GM18868 (cell line): Measurements from ENCODE around the gene GAS2L1.

Source experiments
- ATAC-seq: cut with Tn5 transposase; IDR thresholded peaks from one replicate; pipeline ENCODE4 v1.9.1; 2021; ENCODE audit warnings: mild to moderate bottlenecking, moderate library complexity; ENCODE audit not compliant: unreplicated experiment

GAS2L1 gene

GRCh38 chr22:29325785-29326315 lies 19.4 kb downstream of the GAS2L1 start:
- no peak for ATAC-seq

GRCh38 chr22:29326481-29326880 lies 20.0 kb downstream of the GAS2L1 start:
- ATAC-seq, result no peak

DNA sequence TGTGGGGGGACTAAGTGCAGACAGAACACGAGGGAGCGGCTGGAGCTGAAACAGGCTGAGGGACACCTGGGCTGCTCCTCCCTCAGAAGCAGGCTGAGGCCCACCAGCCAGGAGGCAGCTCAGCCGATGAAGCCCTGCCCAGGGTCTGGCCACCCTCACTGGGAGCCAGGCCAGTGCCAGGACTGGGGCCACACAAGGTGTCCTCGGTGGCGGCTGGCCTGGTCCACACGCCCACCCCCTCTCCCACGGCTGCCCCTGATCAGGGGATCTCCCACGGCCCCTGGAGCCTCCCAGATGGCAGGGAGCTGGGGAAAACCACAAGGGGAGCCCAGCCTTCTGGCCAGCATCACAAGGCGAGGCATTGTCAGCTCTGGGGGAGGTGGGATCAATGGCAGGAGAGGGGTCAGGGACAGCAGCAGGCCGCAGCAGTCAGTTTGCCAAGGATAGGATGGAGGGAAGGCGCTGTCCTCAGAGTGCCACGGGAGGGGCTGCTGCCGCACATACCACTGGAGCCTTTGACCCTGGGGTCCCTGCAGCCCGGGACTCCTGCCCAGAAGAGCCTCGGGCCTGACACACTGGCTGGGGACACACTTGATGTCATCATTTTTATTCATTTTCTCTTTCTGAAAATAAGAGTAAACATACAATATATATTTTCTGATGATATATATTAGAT lies 20.8 kb downstream of the GAS2L1 start:
- ATAC-seq, result no peak

GRCh38 chr22:29328055-29328454 lies 21.6 kb downstream of the GAS2L1 start:
- ATAC-seq, result no peak

DNA sequence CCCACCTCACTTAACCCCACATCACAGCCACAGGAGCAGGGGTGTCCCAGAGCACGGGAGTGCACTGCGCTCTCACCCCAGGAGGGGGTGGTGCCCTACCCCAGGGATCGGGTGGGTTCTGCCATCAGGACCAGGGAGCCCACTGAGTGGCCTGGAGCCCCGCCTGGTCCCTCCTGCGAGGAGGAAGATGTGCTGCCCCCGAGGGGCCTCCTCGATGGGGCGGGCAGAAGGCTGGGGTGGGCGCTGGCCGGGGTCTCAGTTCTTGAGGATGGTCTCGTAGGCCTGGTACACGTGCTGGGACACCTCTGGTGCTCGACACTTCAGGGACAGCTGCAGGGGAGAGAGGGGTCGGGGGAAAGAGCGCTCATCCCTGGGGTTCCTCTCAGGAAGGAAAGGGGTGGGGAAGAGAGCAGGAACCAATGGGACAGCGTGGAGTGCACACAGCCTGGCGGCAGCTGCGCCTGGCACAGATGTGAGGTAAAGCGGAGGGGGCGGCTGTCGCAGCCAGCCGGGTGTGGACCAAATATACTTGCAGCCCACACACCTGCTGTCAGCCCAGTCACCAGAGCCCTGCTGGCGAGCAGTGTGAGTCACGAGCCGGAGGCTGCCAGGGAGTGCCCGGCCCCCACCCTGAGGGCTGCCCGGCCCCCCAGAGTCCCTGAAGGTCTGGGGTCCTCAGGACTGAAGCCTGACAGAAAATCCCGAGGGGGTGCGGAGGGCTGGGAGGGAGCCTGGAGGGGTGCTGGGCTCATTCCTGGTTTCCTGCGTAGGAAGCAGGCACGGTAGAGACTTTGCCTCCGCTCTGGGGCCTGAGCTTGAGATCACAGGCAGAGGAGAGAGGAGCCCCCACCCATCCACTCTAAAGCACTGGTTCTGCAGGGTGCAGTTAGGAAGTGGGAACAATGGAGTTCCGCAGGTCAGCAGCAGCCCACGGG lies 22.4 kb downstream of the GAS2L1 start:
- no peak for ATAC-seq

GRCh38 chr22:29329581-29329980 lies 23.1 kb downstream of the GAS2L1 start:
- no peak for ATAC-seq

- no peak for ATAC-seq
Measured at GRCh38 chr22:29330291-29330690, 23.8 kb downstream of the GAS2L1 start.

DNA sequence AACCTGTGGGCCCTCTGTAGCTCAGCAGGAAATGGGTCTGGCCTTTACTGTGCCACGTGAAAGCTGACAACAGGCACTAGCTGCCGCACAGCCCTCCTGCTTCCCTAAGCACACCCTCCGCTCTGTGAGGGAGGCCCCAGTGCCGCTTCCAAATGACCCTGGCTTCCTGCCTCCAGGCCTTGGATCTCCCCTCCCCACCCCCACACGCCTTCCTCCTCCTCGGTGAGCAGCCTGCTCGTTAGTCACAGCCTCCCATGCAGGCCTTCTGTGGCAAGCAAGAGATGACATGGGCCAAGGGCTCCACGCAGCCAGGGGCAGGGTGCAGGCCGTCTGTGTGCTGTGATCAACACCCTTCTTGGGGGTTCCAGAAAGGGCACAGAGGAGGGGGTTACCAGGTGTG lies 24.3 kb downstream of the GAS2L1 start:
- no peak for ATAC-seq

DNA sequence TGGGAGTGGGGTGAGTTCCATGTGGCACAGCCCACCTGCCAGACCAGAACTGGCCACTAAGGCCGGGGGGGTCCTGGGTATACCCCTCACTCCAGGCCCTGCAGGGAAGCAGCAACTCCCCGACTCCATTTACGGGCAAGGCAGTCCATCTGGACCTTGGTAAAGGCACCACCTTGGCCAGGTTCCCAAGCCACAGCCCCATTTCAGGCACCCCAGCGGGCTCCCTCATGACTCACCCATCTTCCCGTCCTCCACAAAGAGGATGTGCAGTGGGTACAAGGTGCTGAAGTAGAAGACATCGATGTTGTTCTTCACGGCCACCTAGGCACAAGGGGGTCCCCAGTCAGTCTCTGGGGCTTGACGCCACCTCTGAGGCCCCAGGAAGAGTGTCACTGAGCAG lies 24.8 kb downstream of the GAS2L1 start:
- ATAC-seq, result no peak

GRCh38 chr22:29331658-29332300 lies 25.3 kb downstream of the GAS2L1 start:
- no peak for ATAC-seq

GRCh38 chr22:29332886-29333496 lies 26.5 kb downstream of the GAS2L1 start:
- ATAC-seq, result no peak

- no peak for ATAC-seq
Measured at GRCh38 chr22:29334148-29334547, 27.7 kb downstream of the GAS2L1 start.

DNA sequence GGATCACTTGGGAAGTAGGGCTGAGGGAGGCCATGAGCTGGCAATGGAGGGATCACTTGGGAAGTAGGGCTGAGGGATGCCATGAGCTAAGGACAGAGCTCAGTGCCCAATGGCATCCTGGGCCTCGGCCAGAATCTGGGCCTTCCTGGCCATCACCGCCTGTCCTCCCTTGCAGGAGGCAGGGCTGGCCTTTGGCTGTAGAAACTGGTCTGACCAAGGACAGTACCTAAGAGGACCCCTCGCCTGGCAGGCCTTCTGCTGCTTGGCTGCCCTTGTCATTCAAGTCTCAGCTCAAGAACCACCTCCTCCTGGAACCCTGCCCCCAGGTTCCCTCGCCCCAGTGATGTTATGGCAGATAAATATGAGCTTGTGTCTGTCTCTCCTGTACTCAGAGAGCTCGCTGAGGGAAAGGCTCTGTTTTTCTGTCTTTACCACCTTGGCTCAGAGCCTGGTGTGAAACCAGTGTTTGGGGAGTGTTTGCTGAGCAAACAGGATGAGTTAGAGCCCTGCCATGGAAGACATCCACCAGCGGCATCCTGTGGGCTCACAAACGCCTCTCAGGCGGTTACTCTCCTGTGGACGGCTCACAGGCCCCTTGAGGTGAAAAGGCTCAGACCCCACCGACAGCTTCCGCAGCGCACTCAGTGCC lies 28.4 kb downstream of the GAS2L1 start:
- no peak for ATAC-seq

DNA sequence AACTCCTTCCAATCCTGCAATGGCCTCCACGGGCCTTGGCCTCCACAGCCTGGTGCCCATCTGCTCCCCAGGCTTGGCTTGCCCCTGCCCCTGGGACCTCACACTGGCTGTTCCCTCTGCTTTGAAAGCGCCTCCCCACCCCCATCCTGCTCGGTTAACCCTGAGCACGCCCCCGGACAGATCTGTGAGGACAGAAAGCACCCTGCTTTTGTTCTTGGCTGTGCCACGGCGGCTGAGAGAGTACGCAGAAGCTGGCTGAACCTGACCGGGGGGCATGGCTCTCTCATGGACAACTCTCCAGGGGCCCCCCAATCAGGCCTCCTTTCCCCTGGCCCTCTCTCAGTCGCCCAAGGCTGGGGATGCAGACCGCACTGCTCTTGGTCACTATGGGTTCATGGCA lies 29.2 kb downstream of the GAS2L1 start:
- no peak for ATAC-seq

GRCh38 chr22:29336751-29337490 lies 30.5 kb downstream of the GAS2L1 start:
- no peak for ATAC-seq

- ATAC-seq, result no peak
Measured at GRCh38 chr22:29337631-29338284, 31.3 kb downstream of the GAS2L1 start.

DNA sequence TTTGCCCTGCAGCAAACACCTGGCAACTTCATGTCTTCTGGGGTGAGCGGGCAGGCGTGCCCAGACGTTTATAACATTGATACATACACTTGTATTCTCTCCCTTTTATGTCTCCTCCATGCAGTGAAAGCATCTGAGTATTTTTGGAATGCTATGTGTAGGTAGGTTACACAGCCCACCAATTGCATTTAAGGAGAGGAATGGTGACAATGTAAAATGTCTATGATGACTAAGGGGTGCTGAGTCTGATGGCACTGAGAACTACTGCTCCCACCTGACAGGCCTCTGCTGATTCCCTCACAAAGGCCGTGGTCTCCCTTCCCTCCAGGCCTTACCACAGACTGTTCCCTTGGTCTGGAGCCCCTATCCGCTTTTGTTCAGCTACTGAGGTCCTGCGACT lies 31.9 kb downstream of the GAS2L1 start:
- no peak for ATAC-seq

- no peak for ATAC-seq
Measured at GRCh38 chr22:29339381-29340235, 33.2 kb downstream of the GAS2L1 start.
